ENCODE results near the gene LONP1.

- TF ChIP-seq CTCF (IDR thresholded peaks at IDR 0.05) (no peak), EZH2 (IDR thresholded peaks at IDR 0.05) (no peak), EZH2phosphoT487 (IDR thresholded peaks at IDR 0.05) (no peak)
Observed at GRCh38 chr19:5718037-5718578, 1.8 kb downstream of the LONP1 start.
